Ishikawa (cell line): ENCODE results near the gene STX5.

Experiments
- CEBPB ChIP-seq: IDR thresholded peaks from 2 replicates; pipeline ENCODE4 v1.6.1; 2012
- EP300 ChIP-seq: IDR thresholded peaks from 2 replicates; pipeline ENCODE4 v1.6.1; 2012; ENCODE audit warnings: borderline replicate concordance
- FOXM1 ChIP-seq: IDR thresholded peaks from 2 replicates; pipeline ENCODE4 v1.6.1; 2012; ENCODE audit warnings: low read depth, borderline replicate concordance
- RAD21 ChIP-seq: IDR thresholded peaks from 2 replicates; pipeline ENCODE4 v1.6.1; 2012; ENCODE audit warnings: low read depth
- TAF1 ChIP-seq: IDR thresholded peaks from 2 replicates; pipeline ENCODE4 v1.6.1; 2012; ENCODE audit warnings: low read depth, mild to moderate bottlenecking
- ZBTB7A ChIP-seq: IDR thresholded peaks from 2 replicates; pipeline ENCODE4 v1.6.1; 2012; ENCODE audit warnings: low read depth
- TF ChIP-seq, protein P1 (sequence below): IDR thresholded peaks from 2 replicates; pipeline ENCODE4 v1.6.1; 2012; ENCODE audit warnings: low read depth, mild to moderate bottlenecking
- TF ChIP-seq, protein P2 (sequence below): IDR thresholded peaks from 2 replicates; pipeline ENCODE4 v1.6.1; 2012

DNA sequence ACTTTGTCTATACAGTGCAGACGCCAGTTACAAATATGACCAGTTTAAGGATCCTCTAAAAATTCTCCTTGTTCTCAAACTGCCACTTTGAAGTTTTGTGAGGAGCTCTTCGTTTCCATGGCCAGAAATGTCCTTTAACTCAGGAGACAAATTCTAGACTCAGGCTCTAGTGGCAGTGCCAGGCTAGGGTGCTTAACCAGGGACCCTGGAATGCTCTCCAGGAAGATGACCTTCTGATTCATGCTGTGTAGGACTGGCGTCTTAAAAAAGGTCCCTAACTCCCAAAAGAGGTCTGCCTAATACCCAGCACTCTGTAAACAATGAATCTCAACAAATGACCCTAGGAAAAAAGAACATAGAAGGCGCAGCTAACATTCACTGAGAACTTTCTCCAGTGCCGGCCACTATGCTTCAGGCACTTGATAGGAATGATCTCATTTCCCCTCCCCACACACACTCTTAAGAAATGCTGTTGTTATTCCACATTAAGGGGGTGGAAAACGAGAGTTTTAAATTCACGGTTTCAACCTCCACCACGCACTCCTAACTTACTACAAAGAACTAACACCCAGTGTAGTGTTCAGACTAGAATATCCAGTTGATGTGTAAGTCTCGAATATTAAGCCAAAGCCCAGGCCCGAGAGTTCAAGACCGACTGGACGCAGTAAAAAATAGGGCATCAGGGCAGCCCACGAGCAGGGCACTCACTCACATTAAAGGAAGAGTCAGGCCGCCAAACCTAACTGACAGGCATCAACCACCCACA, 27.4 kb downstream of the STX5 start:
- TF ChIP-seq ZBTB7A (no peak), EP300 (no peak), TAF1 (no peak), FOXM1 (no peak), RAD21 (no peak), CEBPB (no peak)
- TF ChIP-seq, protein P1, sequence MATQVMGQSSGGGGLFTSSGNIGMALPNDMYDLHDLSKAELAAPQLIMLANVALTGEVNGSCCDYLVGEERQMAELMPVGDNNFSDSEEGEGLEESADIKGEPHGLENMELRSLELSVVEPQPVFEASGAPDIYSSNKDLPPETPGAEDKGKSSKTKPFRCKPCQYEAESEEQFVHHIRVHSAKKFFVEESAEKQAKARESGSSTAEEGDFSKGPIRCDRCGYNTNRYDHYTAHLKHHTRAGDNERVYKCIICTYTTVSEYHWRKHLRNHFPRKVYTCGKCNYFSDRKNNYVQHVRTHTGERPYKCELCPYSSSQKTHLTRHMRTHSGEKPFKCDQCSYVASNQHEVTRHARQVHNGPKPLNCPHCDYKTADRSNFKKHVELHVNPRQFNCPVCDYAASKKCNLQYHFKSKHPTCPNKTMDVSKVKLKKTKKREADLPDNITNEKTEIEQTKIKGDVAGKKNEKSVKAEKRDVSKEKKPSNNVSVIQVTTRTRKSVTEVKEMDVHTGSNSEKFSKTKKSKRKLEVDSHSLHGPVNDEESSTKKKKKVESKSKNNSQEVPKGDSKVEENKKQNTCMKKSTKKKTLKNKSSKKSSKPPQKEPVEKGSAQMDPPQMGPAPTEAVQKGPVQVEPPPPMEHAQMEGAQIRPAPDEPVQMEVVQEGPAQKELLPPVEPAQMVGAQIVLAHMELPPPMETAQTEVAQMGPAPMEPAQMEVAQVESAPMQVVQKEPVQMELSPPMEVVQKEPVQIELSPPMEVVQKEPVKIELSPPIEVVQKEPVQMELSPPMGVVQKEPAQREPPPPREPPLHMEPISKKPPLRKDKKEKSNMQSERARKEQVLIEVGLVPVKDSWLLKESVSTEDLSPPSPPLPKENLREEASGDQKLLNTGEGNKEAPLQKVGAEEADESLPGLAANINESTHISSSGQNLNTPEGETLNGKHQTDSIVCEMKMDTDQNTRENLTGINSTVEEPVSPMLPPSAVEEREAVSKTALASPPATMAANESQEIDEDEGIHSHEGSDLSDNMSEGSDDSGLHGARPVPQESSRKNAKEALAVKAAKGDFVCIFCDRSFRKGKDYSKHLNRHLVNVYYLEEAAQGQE = no peak
- TF ChIP-seq, protein P2, sequence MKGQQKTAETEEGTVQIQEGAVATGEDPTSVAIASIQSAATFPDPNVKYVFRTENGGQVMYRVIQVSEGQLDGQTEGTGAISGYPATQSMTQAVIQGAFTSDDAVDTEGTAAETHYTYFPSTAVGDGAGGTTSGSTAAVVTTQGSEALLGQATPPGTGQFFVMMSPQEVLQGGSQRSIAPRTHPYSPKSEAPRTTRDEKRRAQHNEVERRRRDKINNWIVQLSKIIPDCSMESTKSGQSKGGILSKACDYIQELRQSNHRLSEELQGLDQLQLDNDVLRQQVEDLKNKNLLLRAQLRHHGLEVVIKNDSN = no peak
